HepG2 (cell line): Measurements from ENCODE around the gene SLC7A10. TPM values are rescaled to one million over a fixed set of nuclear protein-coding genes. Genes with fewer than 3 reads are reported as not detected.

Experiments used
- ADNP ChIP-seq: sonication (generic); formaldehyde crosslinking; IDR thresholded peaks from 2 replicates; pipeline ENCODE4 v1.4.0; 2020; ENCODE audit warnings: missing genetic modification reagents
- AKAP8 ChIP-seq: sonication (generic); formaldehyde crosslinking; IDR thresholded peaks from 2 replicates; pipeline ENCODE4 v1.5.1; 2020; ENCODE audit warnings: mild to moderate bottlenecking, missing genetic modification reagents
- ARNT2 ChIP-seq: sonication (generic); formaldehyde crosslinking; IDR thresholded peaks from 2 replicates; pipeline ENCODE4 v1.8.0; 2022; ENCODE audit warnings: mild to moderate bottlenecking, low read depth, missing genetic modification reagents, moderate library complexity
- CBX2 ChIP-seq, 2 experiments: fragments of 200-600 bp in 1 of 2; sonication (generic); formaldehyde crosslinking in 1 of 2; IDR thresholded peaks; 2 replicates each; pipeline versions ENCODE4 v1.7.0 to v1.8.1; 2018 to 2022; ENCODE audit warnings: low read depth in 2 of 2, low read length in 1 of 2, mild to moderate bottlenecking in 1 of 2, missing genetic modification reagents in 1 of 2
- FLYWCH1 ChIP-seq: sonication (generic); formaldehyde crosslinking; IDR thresholded peaks from 2 replicates; pipeline ENCODE4 v1.8.1; 2023; ENCODE audit warnings: mild to moderate bottlenecking, missing genetic modification reagents
- FOXA3 ChIP-seq: IDR thresholded peaks from 2 replicates; pipeline ENCODE4 v1.6.1; 2016; ENCODE audit warnings: missing genetic modification reagents, missing compliant biosample characterization
- HNF4G ChIP-seq, 2 experiments: sonication (generic) in 1 of 2; formaldehyde crosslinking in 1 of 2; IDR thresholded peaks; 2 replicates each; pipeline versions ENCODE4 v1.4.0 to v1.6.1; 2011 to 2020; ENCODE audit warnings: borderline replicate concordance in 2 of 2, low read depth in 2 of 2, mild to moderate bottlenecking in 2 of 2, low read length in 1 of 2, missing genetic modification reagents in 1 of 2, moderate library complexity in 1 of 2
- KAT8 ChIP-seq: IDR thresholded peaks from 2 replicates; pipeline ENCODE4 v1.6.1; 2016; ENCODE audit warnings: missing genetic modification reagents, missing compliant biosample characterization
- NR2F2 ChIP-seq: IDR thresholded peaks from 2 replicates; pipeline ENCODE4 v1.6.1; 2012; ENCODE audit warnings: low read depth, inconsistent platforms, borderline replicate concordance
- PITX1 ChIP-seq: sonication (generic); formaldehyde crosslinking; IDR thresholded peaks from 2 replicates; pipeline ENCODE4 v1.5.1; 2020; ENCODE audit warnings: mild to moderate bottlenecking, missing genetic modification reagents
- TEAD3 ChIP-seq: optimal IDR thresholded peaks from 2 replicates; pipeline ENCODE3; 2016; ENCODE audit warnings: borderline replicate concordance
- TMF1 ChIP-seq: sonication (generic); formaldehyde crosslinking; IDR thresholded peaks from 2 replicates; pipeline ENCODE4 v1.8.1; 2022; ENCODE audit warnings: low read depth, missing genetic modification reagents
- ZFY ChIP-seq: sonication (generic); formaldehyde crosslinking; IDR thresholded peaks from 2 replicates; pipeline ENCODE4 v1.4.0; 2020; ENCODE audit warnings: missing genetic modification reagents
- ZMAT3 ChIP-seq: sonication (generic); formaldehyde crosslinking; conservative IDR thresholded peaks from 2 replicates; pipeline ENCODE4 v1.7.0; 2021; ENCODE audit warnings: missing genetic modification reagents
- ZNF441 ChIP-seq: sonication (generic); formaldehyde crosslinking; IDR thresholded peaks from 2 replicates; pipeline ENCODE4 v1.7.0; 2021; ENCODE audit warnings: missing genetic modification reagents, borderline replicate concordance
- ZNF563 ChIP-seq: sonication (generic); formaldehyde crosslinking; IDR thresholded peaks from 2 replicates; pipeline ENCODE4 v1.8.0; 2022; ENCODE audit warnings: mild to moderate bottlenecking, moderate library complexity, missing genetic modification reagents
- ZNF75D ChIP-seq: sonication (generic); formaldehyde crosslinking; IDR thresholded peaks from 2 replicates; pipeline ENCODE4 v1.8.1; 2023; ENCODE audit warnings: missing genetic modification reagents, mild to moderate bottlenecking, borderline replicate concordance
- ZNF772 ChIP-seq: sonication (generic); formaldehyde crosslinking; IDR thresholded peaks from 2 replicates; pipeline ENCODE4 v1.5.0; 2020; ENCODE audit warnings: mild to moderate bottlenecking, missing genetic modification reagents
- polyA plus RNA-seq, 8 experiments: library from polyadenylated mRNA; depleted of rRNA in 3 of 8; stranded (reverse) in 7 of 8; unstranded in 1 of 8; fragments of >200 nt; fragmentation: Illumina TruSeq in 4 of 8; extraction: Trizol in 4 of 8; gene quantifications; 2 replicates each; pipeline versions ENCODE4 v1.2.1 to v1.2.3, GENCODE V29; 2011 to 2016; ENCODE audit warnings: low read depth in 4 of 8, missing spikeins in 1 of 8, mixed read lengths in 1 of 8; ENCODE audit not compliant: insufficient read depth in 1 of 8
- total RNA-seq, 5 experiments: library from RNA; depleted of rRNA; stranded (reverse); fragments of >200 nt; fragmentation: Illumina TruSeq; extraction: Trizol; gene quantifications; 2 replicates each; pipeline ENCODE4 v1.2.3, GENCODE V29; 2016; ENCODE audit warnings: low read depth in 1 of 5
- TF ChIP-seq, protein P1 (sequence below): sonication (generic); formaldehyde crosslinking; IDR thresholded peaks from 2 replicates; pipeline ENCODE4 v1.4.0; 2020; ENCODE audit warnings: mild to moderate bottlenecking, missing genetic modification reagents
- TF ChIP-seq, protein P2 (sequence below): IDR thresholded peaks from 2 replicates; pipeline ENCODE4 v1.6.1; 2012; ENCODE audit warnings: low read length, improper control_type of control experiment
- TF ChIP-seq, protein P3 (sequence below): IDR thresholded peaks from 2 replicates; pipeline ENCODE4 v1.6.1; 2016; ENCODE audit warnings: missing genetic modification reagents, missing compliant biosample characterization
- TF ChIP-seq, protein P4 (sequence below): sonication (generic); formaldehyde crosslinking; IDR thresholded peaks from 2 replicates; pipeline ENCODE4 v1.5.1; 2020; ENCODE audit warnings: mild to moderate bottlenecking, moderate library complexity, missing genetic modification reagents

The SLC7A10 gene
- total and polyA plus RNA-seq, 2 of the 13 experiments (the other 11 are each of a cell fraction or from before 2014, with no cell fraction given), result 1.1 to 2.2 TPM

DNA sequence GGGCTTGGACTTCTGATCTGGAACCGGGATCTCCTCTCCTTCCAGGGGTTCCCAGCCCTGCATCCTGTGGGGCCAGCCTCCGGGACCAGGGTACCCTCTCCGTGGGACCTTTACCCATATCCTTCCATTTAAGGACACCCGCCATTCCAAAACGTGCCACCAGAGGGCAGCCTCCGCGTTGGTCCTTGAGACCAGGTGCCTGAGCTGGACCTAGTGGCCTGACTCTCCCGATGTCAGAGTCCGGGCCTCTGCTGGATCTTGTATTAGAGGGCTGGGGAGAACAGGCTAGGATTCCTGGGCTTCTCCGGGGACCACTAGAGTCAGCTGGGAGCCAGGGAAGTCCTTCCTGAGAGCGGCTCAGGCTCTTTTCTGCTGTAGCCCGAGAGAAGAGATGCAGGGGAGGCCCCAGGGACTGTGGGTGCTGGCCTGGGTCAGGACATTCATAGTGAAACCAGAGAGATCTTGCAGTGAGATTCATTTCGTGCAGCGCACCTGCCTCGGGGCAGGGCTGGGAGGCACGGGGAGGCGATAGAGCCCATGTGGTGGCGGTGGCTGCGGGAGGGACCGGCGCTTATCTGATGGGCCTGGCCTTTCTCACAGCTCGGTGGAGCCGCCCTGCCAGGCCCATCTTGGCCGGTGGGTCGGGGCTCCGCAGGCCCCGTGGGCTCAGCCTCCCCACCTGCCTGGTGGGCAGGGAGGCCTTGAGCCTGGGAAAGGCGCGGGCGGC, 9.8 kb upstream of the SLC7A10 start (continued):
- TF ChIP-seq, protein P1, sequence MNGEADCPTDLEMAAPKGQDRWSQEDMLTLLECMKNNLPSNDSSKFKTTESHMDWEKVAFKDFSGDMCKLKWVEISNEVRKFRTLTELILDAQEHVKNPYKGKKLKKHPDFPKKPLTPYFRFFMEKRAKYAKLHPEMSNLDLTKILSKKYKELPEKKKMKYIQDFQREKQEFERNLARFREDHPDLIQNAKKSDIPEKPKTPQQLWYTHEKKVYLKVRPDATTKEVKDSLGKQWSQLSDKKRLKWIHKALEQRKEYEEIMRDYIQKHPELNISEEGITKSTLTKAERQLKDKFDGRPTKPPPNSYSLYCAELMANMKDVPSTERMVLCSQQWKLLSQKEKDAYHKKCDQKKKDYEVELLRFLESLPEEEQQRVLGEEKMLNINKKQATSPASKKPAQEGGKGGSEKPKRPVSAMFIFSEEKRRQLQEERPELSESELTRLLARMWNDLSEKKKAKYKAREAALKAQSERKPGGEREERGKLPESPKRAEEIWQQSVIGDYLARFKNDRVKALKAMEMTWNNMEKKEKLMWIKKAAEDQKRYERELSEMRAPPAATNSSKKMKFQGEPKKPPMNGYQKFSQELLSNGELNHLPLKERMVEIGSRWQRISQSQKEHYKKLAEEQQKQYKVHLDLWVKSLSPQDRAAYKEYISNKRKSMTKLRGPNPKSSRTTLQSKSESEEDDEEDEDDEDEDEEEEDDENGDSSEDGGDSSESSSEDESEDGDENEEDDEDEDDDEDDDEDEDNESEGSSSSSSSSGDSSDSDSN (CRISPR knock-in tag), result peak; percentile 56; the same call in 1 of the 2 replicates
- TF ChIP-seq ADNP (CRISPR knock-in tag), result no peak
- TF ChIP-seq, protein P2, sequence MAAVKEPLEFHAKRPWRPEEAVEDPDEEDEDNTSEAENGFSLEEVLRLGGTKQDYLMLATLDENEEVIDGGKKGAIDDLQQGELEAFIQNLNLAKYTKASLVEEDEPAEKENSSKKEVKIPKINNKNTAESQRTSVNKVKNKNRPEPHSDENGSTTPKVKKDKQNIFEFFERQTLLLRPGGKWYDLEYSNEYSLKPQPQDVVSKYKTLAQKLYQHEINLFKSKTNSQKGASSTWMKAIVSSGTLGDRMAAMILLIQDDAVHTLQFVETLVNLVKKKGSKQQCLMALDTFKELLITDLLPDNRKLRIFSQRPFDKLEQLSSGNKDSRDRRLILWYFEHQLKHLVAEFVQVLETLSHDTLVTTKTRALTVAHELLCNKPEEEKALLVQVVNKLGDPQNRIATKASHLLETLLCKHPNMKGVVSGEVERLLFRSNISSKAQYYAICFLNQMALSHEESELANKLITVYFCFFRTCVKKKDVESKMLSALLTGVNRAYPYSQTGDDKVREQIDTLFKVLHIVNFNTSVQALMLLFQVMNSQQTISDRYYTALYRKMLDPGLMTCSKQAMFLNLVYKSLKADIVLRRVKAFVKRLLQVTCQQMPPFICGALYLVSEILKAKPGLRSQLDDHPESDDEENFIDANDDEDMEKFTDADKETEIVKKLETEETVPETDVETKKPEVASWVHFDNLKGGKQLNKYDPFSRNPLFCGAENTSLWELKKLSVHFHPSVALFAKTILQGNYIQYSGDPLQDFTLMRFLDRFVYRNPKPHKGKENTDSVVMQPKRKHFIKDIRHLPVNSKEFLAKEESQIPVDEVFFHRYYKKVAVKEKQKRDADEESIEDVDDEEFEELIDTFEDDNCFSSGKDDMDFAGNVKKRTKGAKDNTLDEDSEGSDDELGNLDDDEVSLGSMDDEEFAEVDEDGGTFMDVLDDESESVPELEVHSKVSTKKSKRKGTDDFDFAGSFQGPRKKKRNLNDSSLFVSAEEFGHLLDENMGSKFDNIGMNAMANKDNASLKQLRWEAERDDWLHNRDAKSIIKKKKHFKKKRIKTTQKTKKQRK, result no peak
- peak; percentile 38 for TF ChIP-seq TEAD3 (CRISPR knock-in tag)
- no peak for TF ChIP-seq CBX2 (IDR thresholded peaks at IDR 0.05; ENCODE audit: low read depth, low read length)
- no peak for TF ChIP-seq CBX2 (CRISPR knock-in tag; IDR thresholded peaks at IDR 0.05; ENCODE audit: low read depth)
- TF ChIP-seq FLYWCH1, result no peak
- peak; percentile 58; the same call in 1 of the 2 replicates for TF ChIP-seq ZMAT3 (CRISPR knock-in tag)
- TF ChIP-seq, protein P3, sequence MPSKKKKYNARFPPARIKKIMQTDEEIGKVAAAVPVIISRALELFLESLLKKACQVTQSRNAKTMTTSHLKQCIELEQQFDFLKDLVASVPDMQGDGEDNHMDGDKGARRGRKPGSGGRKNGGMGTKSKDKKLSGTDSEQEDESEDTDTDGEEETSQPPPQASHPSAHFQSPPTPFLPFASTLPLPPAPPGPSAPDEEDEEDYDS (CRISPR knock-in tag), result no peak
- no peak for TF ChIP-seq ZNF75D (CRISPR knock-in tag)
- no peak for TF ChIP-seq AKAP8 (CRISPR knock-in tag)
- peak; percentile 56 for TF ChIP-seq ZFY (CRISPR knock-in tag)
- TF ChIP-seq PITX1 (CRISPR knock-in tag), result 0 out of 2 replicates have a peak, but pooled peaks have one; percentile 27
- no peak for TF ChIP-seq ARNT2 (CRISPR knock-in tag)
- peak; percentile 51; the same call in 1 of the 2 replicates for TF ChIP-seq KAT8
- no peak for TF ChIP-seq TMF1 (CRISPR knock-in tag)
- TF ChIP-seq FOXA3 (CRISPR knock-in tag), result 0 out of 2 replicates have a peak, but pooled peaks have one; percentile 16
- TF ChIP-seq NR2F2, result no peak
- TF ChIP-seq HNF4G (IDR thresholded peaks at IDR 0.05; ENCODE audit: borderline replicate concordance, low read depth, low read length), result 0 out of 2 replicates have a peak, but pooled peaks have one; percentile 9
- TF ChIP-seq HNF4G (CRISPR knock-in tag; IDR thresholded peaks at IDR 0.05; ENCODE audit: borderline replicate concordance, low read depth), result no peak
- peak; percentile 62 for TF ChIP-seq ZNF772
- TF ChIP-seq, protein P4, sequence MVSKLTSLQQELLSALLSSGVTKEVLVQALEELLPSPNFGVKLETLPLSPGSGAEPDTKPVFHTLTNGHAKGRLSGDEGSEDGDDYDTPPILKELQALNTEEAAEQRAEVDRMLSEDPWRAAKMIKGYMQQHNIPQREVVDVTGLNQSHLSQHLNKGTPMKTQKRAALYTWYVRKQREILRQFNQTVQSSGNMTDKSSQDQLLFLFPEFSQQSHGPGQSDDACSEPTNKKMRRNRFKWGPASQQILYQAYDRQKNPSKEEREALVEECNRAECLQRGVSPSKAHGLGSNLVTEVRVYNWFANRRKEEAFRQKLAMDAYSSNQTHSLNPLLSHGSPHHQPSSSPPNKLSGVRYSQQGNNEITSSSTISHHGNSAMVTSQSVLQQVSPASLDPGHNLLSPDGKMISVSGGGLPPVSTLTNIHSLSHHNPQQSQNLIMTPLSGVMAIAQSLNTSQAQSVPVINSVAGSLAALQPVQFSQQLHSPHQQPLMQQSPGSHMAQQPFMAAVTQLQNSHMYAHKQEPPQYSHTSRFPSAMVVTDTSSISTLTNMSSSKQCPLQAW (CRISPR knock-in tag), result 0 out of 2 replicates have a peak, but pooled peaks have one; percentile 17
- TF ChIP-seq ZNF441 (CRISPR knock-in tag), result peak; percentile 58; the same call in 1 of the 2 replicates
- TF ChIP-seq ZNF563 (CRISPR knock-in tag), result 0 out of 2 replicates have a peak, but pooled peaks have one; percentile 33
